WERI-Rb-1 (cell line): Measurements from ENCODE around the gene CLEC2D.
A peak's percentile ranks its signal among the peaks of the same experiment; 100 is the strongest.

Experiments used
- DNase-seq: peaks from one replicate; pipeline ENCODE4 v3.0.0-alpha.2; 2020
- H3K27ac ChIP-seq: fragments of 250-450 bp; sonication (Bioruptor Pico); 2 replicates; pipeline ENCODE4 v1.5.1; 2020; ENCODE audit warnings: mild to moderate bottlenecking, moderate library complexity
- H3K27me3 ChIP-seq: fragments of 250-450 bp; sonication (Bioruptor Pico); 2 replicates; pipeline ENCODE4 v1.5.1; 2021; ENCODE audit warnings: mild to moderate bottlenecking, low read depth, moderate library complexity; ENCODE audit not compliant: insufficient read depth, severe bottlenecking
- H3K36me3 ChIP-seq: fragments of 250-450 bp; sonication (Bioruptor Pico); 2 replicates; pipeline ENCODE4 v1.5.1; 2020; ENCODE audit warnings: mild to moderate bottlenecking, moderate library complexity
- H3K4me3 ChIP-seq: 2 replicates; pipeline ENCODE4 v1.5.1; 2011; ENCODE audit warnings: low read depth, mild to moderate bottlenecking, control low read depth, low read length
- H3K9me3 ChIP-seq: fragments of 250-450 bp; sonication (Bioruptor Pico); 2 replicates; pipeline ENCODE4 v1.5.1; 2021; ENCODE audit warnings: mild to moderate bottlenecking, moderate library complexity; ENCODE audit not compliant: severe bottlenecking
- CTCF ChIP-seq: IDR thresholded peaks from 2 replicates; pipeline ENCODE4 v1.5.1; 2011; ENCODE audit warnings: low read depth, mild to moderate bottlenecking, control low read depth, inconsistent platforms, low read length

CLEC2D gene

GRCh38 chr12:9669534-9669933, at the start of gene CLEC2D:
CLEC2D (plus strand) TSS chr12:9669713; CDS start chr12:9669735, 22 bp downstream.
- H3K9me3 ChIP-seq, result no peaks in the 10 kb centered on the region
- TF ChIP-seq CTCF, result no peak
- H3K27me3 ChIP-seq, result no peaks in the 10 kb centered on the region
- no peaks in the 10 kb centered on the region; the same call in 1 of the 2 replicates for H3K36me3 ChIP-seq
- H3K27ac ChIP-seq, result no peak within 1 kb of the TSS
- no peak for DNase-seq
- no peak within 1 kb of the TSS for H3K4me3 ChIP-seq

GRCh38 chr12:9625019-9625418, 44.5 kb upstream of the CLEC2D start:
- no peak overlapping the region for H3K4me3 ChIP-seq
- no peaks in the 10 kb centered on the region for H3K36me3 ChIP-seq
- H3K27me3 ChIP-seq, result no peaks in the 10 kb centered on the region
- DNase-seq, result no peak
- TF ChIP-seq CTCF, result no peak
- H3K27ac ChIP-seq, result no peak overlapping the region
- no peaks in the 10 kb centered on the region for H3K9me3 ChIP-seq

DNA sequence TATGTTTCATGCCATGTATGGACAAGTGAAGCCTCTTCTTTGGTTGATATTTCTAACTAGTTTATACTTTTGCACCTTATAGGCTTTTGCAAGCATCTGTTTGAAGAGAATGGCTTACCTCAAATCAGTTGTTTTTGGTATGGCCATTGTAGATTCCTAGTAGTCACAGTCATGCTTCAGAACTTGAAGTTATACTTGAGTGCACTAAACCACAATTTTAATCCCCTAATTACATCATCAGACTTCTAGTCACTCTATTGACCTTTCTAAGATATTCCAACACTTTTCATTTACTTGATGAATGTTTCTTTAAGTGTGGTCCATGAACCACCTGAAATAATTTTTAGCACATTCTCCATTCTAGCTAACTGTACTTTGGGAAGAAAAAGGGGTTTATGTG, 43.2 kb upstream of the CLEC2D start:
- Histone ChIP-seq H3K4me3 (no peak overlapping the region), H3K27ac (no peak overlapping the region), H3K27me3 (no peaks in the 10 kb centered on the region), H3K9me3 (no peaks in the 10 kb centered on the region), H3K36me3 (no peaks in the 10 kb centered on the region)
- no peak for DNase-seq
- no peak for TF ChIP-seq CTCF

DNA sequence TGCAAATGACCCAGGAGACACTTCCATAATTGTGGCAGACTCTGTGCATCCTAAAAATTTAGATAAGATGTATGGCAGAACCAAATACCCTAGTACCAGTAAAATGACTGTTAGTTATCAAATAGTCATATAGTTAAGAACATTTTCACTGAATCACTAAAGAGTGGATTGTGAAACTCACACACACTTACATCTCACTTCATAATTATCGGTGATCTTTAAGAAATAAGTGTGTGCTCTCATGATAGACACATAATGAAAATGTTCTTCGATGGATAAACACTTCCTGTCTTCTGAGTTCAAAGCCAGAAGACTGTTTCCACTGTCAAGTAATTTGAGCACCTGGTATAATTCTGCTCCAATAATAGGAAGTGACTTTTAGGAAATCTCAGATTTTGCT, 42.7 kb upstream of the CLEC2D start:
- no peaks in the 10 kb centered on the region for H3K36me3 ChIP-seq
- no peak overlapping the region for H3K4me3 ChIP-seq
- no peaks in the 10 kb centered on the region for H3K9me3 ChIP-seq
- TF ChIP-seq CTCF, result no peak
- no peak overlapping the region for H3K27ac ChIP-seq
- H3K27me3 ChIP-seq, result no peaks in the 10 kb centered on the region
- no peak for DNase-seq

GRCh38 chr12:9632766-9633165, 36.7 kb upstream of the CLEC2D start:
- no peaks in the 10 kb centered on the region for H3K9me3 ChIP-seq
- H3K4me3 ChIP-seq, result no peak overlapping the region
- H3K27ac ChIP-seq, result no peak overlapping the region
- no peaks in the 10 kb centered on the region for H3K36me3 ChIP-seq
- DNase-seq, result no peak
- TF ChIP-seq CTCF, result no peak
- H3K27me3 ChIP-seq, result no peaks in the 10 kb centered on the region

DNA sequence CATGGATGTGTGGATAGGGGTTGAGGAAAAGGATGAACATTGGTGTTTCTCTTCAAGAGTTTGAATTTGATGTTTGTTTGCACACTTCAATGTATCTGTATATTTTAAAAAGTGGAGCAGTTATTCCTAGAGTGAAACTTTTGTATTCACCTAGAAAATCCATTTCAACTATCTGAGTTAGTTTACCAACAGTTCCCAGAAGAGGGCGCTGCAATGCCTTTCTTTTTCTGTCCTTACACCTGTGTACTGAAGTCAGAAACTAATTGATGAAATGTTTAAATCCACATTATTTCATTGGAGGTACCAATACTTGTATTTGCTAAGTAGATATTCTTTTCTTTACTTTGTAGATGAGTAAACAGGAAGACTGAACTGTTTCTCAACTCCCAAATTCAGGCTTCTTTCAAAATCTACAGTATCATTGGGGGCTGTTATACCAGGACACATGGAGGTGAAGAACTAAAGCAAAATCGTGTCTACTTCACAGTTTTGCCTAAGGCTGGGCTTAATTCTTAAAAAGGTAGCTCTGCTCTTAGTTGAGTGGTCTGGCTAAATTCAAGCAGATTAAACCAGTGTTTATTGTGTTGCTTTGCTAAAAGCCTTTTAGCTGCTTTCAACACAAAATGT, 35.2 kb upstream of the CLEC2D start:
- Histone ChIP-seq H3K27me3 (no peaks in the 10 kb centered on the region), H3K4me3 (no peak overlapping the region), H3K36me3 (no peaks in the 10 kb centered on the region), H3K27ac (no peak overlapping the region), H3K9me3 (no peaks in the 10 kb centered on the region)
- peak; percentile 46 for DNase-seq
- TF ChIP-seq CTCF, result peak; percentile 50
